Measurements from ENCODE around the gene TOX3.

Gene TOX3

GRCh38 chr16:52547004-52547833, at the start of gene TOX3:
Gene TOX3, minus strand, starts transcription at chr16:52547143. Its CDS starts 420 bp downstream, at chr16:52546723.
- Histone ChIP-seq H3K9me3 (ENCODE audit: control insufficient read depth in 5 of 5, low read length in 5 of 5) (no peaks in the 10 kb centered on the region), H3K27me3 (ENCODE audit: control insufficient read depth in 5 of 5, insufficient read depth in 4 of 5, low read length in 5 of 5) (peaks cover 19 to 37% (median 28%) of the 10 kb centered on the region in 5 donors), H3K4me1 (ENCODE audit: control insufficient read depth in 5 of 5, insufficient read depth in 5 of 5, low read length in 5 of 5) (peaks cover 0 to 20% (median 16%) of the 10 kb centered on the region in 5 donors), H3K9ac (ENCODE audit: low read length in 5 of 5) (no peak within 1 kb of the TSS), H3K27ac (ENCODE audit: low read depth, low read length) (no peak within 1 kb of the TSS), H3K36me3 (ENCODE audit: control insufficient read depth in 5 of 5, insufficient read depth in 5 of 5, low read length in 5 of 5) (no peaks in the 10 kb centered on the region), H3K4me3 (ENCODE audit: low read depth in 1 of 5, low read length in 5 of 5) (peak within 1 kb of the TSS in 4 of 5 donors; percentile 33 to 50 (median 46))

GRCh38 chr16:52592778-52593177, 45.8 kb upstream of the TOX3 start:
- H3K27me3 ChIP-seq (ENCODE audit: control insufficient read depth in 5 of 5, insufficient read depth in 4 of 5, low read length in 5 of 5) = no peaks in the 10 kb centered on the region
- H3K9ac ChIP-seq (ENCODE audit: low read length in 5 of 5) = no peak overlapping the region
- no peaks in the 10 kb centered on the region for H3K4me1 ChIP-seq (ENCODE audit: control insufficient read depth in 5 of 5, insufficient read depth in 5 of 5, low read length in 5 of 5)
- H3K9me3 ChIP-seq (ENCODE audit: control insufficient read depth in 5 of 5, low read length in 5 of 5) = no peaks in the 10 kb centered on the region
- no peaks in the 10 kb centered on the region for H3K36me3 ChIP-seq (ENCODE audit: control insufficient read depth in 5 of 5, insufficient read depth in 5 of 5, low read length in 5 of 5)
- H3K4me3 ChIP-seq (ENCODE audit: low read depth in 1 of 5, low read length in 5 of 5) = no peak overlapping the region
- H3K27ac ChIP-seq (ENCODE audit: low read depth, low read length) = no peak overlapping the region

GRCh38 chr16:52591934-52592592, 45.1 kb upstream of the TOX3 start:
- H3K4me3 ChIP-seq (ENCODE audit: low read depth in 1 of 5, low read length in 5 of 5) = no peak overlapping the region
- no peaks in the 10 kb centered on the region for H3K27me3 ChIP-seq (ENCODE audit: control insufficient read depth in 5 of 5, insufficient read depth in 4 of 5, low read length in 5 of 5)

DNA sequence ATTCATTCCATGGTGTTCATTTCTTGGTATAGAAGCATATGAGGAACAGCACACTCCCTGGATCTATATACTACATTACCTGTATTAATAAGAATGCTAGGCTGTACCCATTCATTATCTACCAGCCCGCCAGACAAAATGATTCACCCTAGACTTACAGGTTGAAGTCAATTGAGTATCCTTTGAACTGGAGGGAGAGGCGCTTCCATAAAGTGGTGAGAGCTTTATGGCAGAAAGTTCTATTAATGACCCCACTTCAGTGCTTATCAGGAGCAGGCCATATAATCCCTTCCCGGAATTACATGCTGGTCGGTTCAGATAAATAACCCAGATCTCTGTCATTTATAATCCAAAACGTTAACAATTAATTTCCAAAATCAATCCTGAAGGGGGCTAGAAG, 44.5 kb upstream of the TOX3 start:
- H3K27me3 ChIP-seq (ENCODE audit: control insufficient read depth in 5 of 5, insufficient read depth in 4 of 5, low read length in 5 of 5) = no peaks in the 10 kb centered on the region
- H3K4me3 ChIP-seq (ENCODE audit: low read depth in 1 of 5, low read length in 5 of 5) = no peak overlapping the region
- no peaks in the 10 kb centered on the region for H3K36me3 ChIP-seq (ENCODE audit: control insufficient read depth in 5 of 5, insufficient read depth in 5 of 5, low read length in 5 of 5)
- no peaks in the 10 kb centered on the region for H3K9me3 ChIP-seq (ENCODE audit: control insufficient read depth in 5 of 5, low read length in 5 of 5)
- H3K9ac ChIP-seq (ENCODE audit: low read length in 5 of 5) = no peak overlapping the region
- no peaks in the 10 kb centered on the region for H3K4me1 ChIP-seq (ENCODE audit: control insufficient read depth in 5 of 5, insufficient read depth in 5 of 5, low read length in 5 of 5)
- no peak overlapping the region for H3K27ac ChIP-seq (ENCODE audit: low read depth, low read length)

More at GRCh38 chr16:52591934-52592592, 45.1 kb upstream of the TOX3 start:
- Histone ChIP-seq H3K9me3 (ENCODE audit: control insufficient read depth in 5 of 5, low read length in 5 of 5) (no peaks in the 10 kb centered on the region), H3K27ac (ENCODE audit: low read depth, low read length) (no peak overlapping the region), H3K36me3 (ENCODE audit: control insufficient read depth in 5 of 5, insufficient read depth in 5 of 5, low read length in 5 of 5) (no peaks in the 10 kb centered on the region), H3K9ac (ENCODE audit: low read length in 5 of 5) (no peak overlapping the region), H3K4me1 (ENCODE audit: control insufficient read depth in 5 of 5, insufficient read depth in 5 of 5, low read length in 5 of 5) (no peaks in the 10 kb centered on the region)

- Histone ChIP-seq H3K4me3 (ENCODE audit: low read depth in 1 of 5, low read length in 5 of 5) (no peak overlapping the region), H3K27me3 (ENCODE audit: control insufficient read depth in 5 of 5, insufficient read depth in 4 of 5, low read length in 5 of 5) (no peaks in the 10 kb centered on the region), H3K4me1 (ENCODE audit: control insufficient read depth in 5 of 5, insufficient read depth in 5 of 5, low read length in 5 of 5) (no peaks in the 10 kb centered on the region), H3K36me3 (ENCODE audit: control insufficient read depth in 5 of 5, insufficient read depth in 5 of 5, low read length in 5 of 5) (no peaks in the 10 kb centered on the region), H3K9ac (ENCODE audit: low read length in 5 of 5) (no peak overlapping the region), H3K9me3 (ENCODE audit: control insufficient read depth in 5 of 5, low read length in 5 of 5) (peaks cover 0 to 2% (median 0%) of the 10 kb centered on the region in 5 donors), H3K27ac (ENCODE audit: low read depth, low read length) (no peak overlapping the region)
These were observed 39.2 kb upstream of the TOX3 start for GRCh38 chr16:52586159-52586558.

DNA sequence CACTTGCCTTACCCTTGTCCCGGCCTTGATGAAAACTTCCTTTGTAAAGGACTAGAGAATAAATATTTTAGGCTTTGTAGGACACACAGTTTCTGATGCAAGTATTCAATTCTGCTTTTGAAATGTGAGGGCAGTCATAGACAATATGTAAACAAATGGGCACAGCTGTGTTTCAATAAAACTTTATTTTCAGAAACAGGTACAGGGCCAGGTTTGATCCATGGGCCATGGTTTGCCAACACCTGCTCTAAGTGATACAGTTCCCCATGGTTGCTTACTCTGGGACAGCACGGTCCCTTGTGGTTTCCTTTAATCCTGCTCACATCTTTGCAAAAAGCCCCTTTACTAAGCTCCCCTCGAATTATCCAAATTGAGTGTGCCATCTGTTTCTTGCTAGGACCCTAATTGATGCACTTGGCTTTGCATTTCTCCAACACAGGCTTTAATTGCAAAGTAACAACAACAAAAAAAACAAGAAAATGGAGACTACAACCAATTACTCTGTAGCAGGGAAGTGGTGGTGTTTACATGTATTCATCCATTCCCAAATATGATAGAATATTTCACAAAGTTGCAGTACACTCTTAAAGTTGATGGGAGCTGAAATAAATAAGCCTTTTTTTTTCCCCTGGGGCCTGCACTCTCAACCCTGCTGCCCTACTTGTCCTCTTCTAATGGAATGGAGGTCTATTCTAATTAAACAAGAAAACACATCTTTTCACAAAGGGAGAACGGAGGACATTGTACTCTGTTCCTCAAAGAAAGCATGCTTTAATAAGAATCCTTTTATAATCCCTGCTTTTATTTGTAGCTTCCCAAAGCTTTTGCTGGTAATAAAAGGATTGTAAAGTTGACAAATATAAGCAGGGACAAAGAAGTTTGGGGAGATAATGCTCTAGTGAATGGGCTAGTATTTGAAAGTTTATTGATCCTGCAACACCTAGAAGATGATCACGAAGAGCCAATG, 37.7 kb upstream of the TOX3 start:
- no peak overlapping the region for H3K9ac ChIP-seq (ENCODE audit: low read length in 5 of 5)
- H3K4me3 ChIP-seq (ENCODE audit: low read depth in 1 of 5, low read length in 5 of 5) = no peak overlapping the region
- no peaks in the 10 kb centered on the region for H3K4me1 ChIP-seq (ENCODE audit: control insufficient read depth in 5 of 5, insufficient read depth in 5 of 5, low read length in 5 of 5)
- no peak overlapping the region for H3K27ac ChIP-seq (ENCODE audit: low read depth, low read length)
- no peaks in the 10 kb centered on the region for H3K27me3 ChIP-seq (ENCODE audit: control insufficient read depth in 5 of 5, insufficient read depth in 4 of 5, low read length in 5 of 5)
- H3K36me3 ChIP-seq (ENCODE audit: control insufficient read depth in 5 of 5, insufficient read depth in 5 of 5, low read length in 5 of 5) = no peaks in the 10 kb centered on the region
- H3K9me3 ChIP-seq (ENCODE audit: control insufficient read depth in 5 of 5, low read length in 5 of 5) = peaks cover 0 to 2% (median 0%) of the 10 kb centered on the region in 5 donors

GRCh38 chr16:52581530-52581929, 34.6 kb upstream of the TOX3 start:
- Histone ChIP-seq H3K27ac (ENCODE audit: low read depth, low read length) (no peak overlapping the region), H3K4me1 (ENCODE audit: control insufficient read depth in 5 of 5, insufficient read depth in 5 of 5, low read length in 5 of 5) (no peaks in the 10 kb centered on the region), H3K9me3 (ENCODE audit: control insufficient read depth in 5 of 5, low read length in 5 of 5) (peaks cover 0 to 2% (median 0%) of the 10 kb centered on the region in 5 donors), H3K36me3 (ENCODE audit: control insufficient read depth in 5 of 5, insufficient read depth in 5 of 5, low read length in 5 of 5) (no peaks in the 10 kb centered on the region), H3K27me3 (ENCODE audit: control insufficient read depth in 5 of 5, insufficient read depth in 4 of 5, low read length in 5 of 5) (no peaks in the 10 kb centered on the region), H3K9ac (ENCODE audit: low read length in 5 of 5) (no peak overlapping the region), H3K4me3 (ENCODE audit: low read depth in 1 of 5, low read length in 5 of 5) (no peak overlapping the region)

DNA sequence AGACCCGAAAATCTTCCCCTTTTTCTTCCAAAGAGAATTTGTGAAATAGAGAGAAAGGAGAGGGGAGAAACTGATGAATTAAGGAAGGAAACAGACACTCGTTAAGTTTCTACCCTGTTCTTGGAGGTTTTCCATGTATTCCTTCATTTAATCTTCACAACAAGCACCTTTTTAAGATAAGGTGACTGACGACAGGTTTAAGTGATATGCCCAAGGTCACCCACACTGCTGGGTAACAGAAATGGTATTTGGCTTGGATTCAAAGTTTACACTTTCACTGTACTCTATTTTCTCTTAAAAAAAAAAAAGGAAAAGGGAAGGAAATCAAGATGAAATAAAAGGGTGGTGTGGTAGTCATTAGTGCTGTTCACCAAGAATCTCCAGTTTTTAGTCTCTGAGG, 33.5 kb upstream of the TOX3 start:
- Histone ChIP-seq H3K4me1 (ENCODE audit: control insufficient read depth in 5 of 5, insufficient read depth in 5 of 5, low read length in 5 of 5) (no peaks in the 10 kb centered on the region), H3K4me3 (ENCODE audit: low read depth in 1 of 5, low read length in 5 of 5) (no peak overlapping the region)

DNA sequence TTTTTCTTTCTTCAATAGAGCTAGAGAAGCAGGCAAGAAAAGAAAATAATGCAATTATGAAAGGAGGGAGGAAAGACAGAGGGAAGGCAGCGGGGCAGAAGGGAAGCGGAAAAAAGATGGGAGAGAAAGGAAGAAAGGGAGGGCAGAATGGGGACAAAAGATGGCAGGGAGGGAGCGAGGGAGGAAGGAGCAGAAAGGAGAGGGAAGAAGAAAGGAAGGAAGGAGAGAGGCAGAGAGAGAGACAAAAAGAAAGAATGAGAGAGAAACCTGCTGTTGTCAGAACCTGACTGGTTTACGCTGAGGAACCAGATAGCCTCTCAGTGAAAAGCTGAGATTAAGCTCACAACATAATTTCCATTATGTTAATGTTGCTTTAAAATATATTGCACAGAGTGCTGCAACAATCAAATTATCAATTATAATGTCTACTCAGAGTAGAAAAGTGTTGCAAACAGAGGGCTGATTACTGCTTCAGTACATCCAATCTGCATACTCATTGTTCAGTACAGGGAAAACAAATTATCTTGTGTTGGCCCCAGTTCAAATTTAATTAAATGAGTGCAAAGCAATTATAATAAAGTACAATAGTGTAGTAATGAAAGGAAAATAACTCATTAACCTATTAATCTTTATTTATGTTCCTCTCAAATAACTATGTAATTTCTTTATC, 32.0 kb upstream of the TOX3 start:
- Histone ChIP-seq H3K4me1 (ENCODE audit: control insufficient read depth in 5 of 5, insufficient read depth in 5 of 5, low read length in 5 of 5) (no peaks in the 10 kb centered on the region), H3K36me3 (ENCODE audit: control insufficient read depth in 5 of 5, insufficient read depth in 5 of 5, low read length in 5 of 5) (no peaks in the 10 kb centered on the region), H3K9ac (ENCODE audit: low read length in 5 of 5) (no peak overlapping the region), H3K4me3 (ENCODE audit: low read depth in 1 of 5, low read length in 5 of 5) (no peak overlapping the region), H3K27me3 (ENCODE audit: control insufficient read depth in 5 of 5, insufficient read depth in 4 of 5, low read length in 5 of 5) (peaks cover 0 to 3% (median 0%) of the 10 kb centered on the region in 5 donors), H3K9me3 (ENCODE audit: control insufficient read depth in 5 of 5, low read length in 5 of 5) (no peaks in the 10 kb centered on the region), H3K27ac (ENCODE audit: low read depth, low read length) (no peak overlapping the region)

More for the DNA sequence above, 33.5 kb upstream of the TOX3 start:
- Histone ChIP-seq H3K27me3 (ENCODE audit: control insufficient read depth in 5 of 5, insufficient read depth in 4 of 5, low read length in 5 of 5) (peaks cover 0 to 3% (median 0%) of the 10 kb centered on the region in 5 donors), H3K36me3 (ENCODE audit: control insufficient read depth in 5 of 5, insufficient read depth in 5 of 5, low read length in 5 of 5) (no peaks in the 10 kb centered on the region), H3K9ac (ENCODE audit: low read length in 5 of 5) (no peak overlapping the region), H3K9me3 (ENCODE audit: control insufficient read depth in 5 of 5, low read length in 5 of 5) (no peaks in the 10 kb centered on the region), H3K27ac (ENCODE audit: low read depth, low read length) (no peak overlapping the region)
